GM12874 (cell line): ENCODE results near the gene RGS14.
A peak's percentile ranks its signal among the peaks of the same experiment; 100 is the strongest.

Source experiments
- CTCF ChIP-seq: IDR thresholded peaks from 2 replicates; pipeline ENCODE4 v1.5.1; 2011; ENCODE audit warnings: low read depth, mild to moderate bottlenecking, control low read depth, low read length, moderate library complexity; ENCODE audit not compliant: insufficient read depth

RGS14 gene

GRCh38 chr5:177335701-177336065 lies 22.0 kb upstream of the RGS14 start:
- TF ChIP-seq CTCF = no peak

DNA sequence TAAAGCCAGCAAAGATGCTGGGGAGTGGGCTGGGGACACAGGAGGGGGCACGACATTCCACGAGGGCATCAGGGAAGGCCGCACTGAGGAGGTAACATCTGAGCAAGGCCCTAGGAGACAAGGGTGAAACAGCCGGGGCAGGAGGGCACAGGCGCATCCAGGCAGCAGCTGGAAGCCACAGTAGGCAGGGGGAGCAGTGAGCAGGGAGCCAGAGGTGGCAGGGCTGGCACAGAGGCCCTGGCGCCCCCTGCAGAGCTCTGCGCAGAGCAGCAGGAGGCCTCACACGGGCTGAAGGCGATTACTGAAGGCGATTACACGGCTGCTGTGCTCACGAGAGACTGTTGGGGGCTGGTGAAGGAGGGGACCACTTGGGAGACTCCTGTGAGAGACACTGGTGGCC lies 21.6 kb upstream of the RGS14 start:
- TF ChIP-seq CTCF = peak; percentile 45; the same call in 1 of the 2 replicates

DNA sequence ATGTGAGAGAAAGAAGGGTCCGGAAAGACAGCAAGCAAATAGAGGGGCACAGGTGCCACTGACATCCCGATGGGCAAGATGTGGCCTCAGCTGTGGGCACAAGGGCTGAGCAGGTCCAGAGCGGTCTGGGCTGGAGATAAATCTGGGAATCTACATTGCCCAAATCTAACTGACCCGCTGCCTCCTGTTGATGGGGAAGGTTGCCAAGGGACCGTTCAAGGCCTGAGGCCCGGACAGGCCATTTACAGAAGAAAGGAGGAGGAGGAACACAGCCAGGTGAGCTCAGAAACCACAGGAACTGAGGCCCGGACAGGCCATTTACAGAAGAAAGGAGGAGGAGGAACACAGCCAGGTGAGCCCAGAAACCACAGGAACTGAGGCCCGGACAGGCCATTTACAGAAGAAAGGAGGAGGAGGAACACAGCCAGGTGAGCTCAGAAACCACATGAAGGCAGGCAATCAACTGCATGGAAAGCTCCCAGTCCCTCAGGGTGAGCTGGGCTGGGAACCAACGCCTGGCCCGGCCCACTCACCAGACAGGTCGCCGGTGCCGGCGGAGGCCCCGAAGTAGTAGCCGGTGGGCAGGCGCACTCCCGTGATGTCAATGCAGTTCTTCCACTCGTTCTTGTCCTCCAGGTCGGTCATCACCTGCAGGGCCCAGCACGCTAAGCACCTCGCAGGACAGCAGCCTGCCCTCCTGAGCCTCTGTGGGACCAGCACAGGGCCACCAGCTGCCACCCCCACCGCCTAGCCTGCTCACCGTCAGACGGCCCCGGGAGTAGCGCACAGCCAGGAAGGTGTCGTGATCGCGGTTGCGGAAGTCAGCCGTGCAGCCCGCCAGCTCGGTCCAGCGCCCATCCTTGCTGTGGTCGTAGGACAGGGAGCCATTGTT lies 20.9 kb upstream of the RGS14 start:
- TF ChIP-seq CTCF = no peak

- TF ChIP-seq CTCF = no peak
Measured at GRCh38 chr5:177338251-177339106, 19.2 kb upstream of the RGS14 start.

DNA sequence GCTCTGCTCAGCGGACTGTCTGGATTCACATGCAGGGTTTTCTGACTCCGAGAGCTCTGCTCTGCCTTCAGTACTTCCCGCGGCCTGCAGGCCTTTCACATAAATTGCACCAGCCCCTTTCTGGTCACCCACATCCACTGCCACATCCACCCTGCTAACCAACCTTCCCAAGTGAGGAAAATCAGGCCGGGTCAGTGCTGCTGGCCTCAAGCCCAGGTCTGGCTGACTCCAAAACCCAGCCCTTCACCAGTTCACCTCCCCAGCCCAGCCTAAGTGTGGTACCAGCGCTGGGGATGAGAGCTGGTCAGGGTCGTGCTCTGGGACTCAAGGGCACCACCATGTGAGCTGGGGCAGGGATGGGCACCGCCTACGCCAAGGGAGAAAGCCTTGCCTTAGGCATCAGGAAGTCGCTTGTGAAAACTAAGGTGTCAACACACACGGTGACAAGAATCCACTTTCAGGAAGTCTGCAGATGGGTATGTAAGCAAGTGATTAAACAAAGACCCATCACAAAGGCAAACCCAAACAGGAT lies 18.6 kb upstream of the RGS14 start:
- no peak for TF ChIP-seq CTCF

GRCh38 chr5:177343777-177344176 lies 13.9 kb upstream of the RGS14 start:
- no peak for TF ChIP-seq CTCF

DNA sequence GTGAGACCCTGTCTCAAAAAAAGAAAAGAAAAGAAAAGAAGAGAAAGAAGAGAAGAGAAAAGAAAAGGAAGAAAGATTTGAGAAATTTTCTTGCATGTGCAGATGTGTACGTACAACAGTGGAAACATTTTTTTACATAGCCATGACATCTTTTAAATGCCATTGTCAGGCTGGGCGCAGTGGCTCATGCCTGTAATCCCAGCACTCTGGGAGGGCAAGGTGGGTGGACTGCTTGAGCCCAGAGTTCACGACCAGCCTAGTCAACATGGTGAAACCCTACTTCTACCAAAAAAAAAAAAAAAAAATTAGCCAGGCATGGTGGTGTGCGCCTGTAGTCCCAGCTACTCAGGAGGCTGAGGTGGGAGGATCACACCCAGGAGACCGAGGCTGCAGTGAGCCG lies 12.8 kb upstream of the RGS14 start:
- no peak for TF ChIP-seq CTCF
